DOHH2 (cell line): ENCODE results near the gene BCL2L11.

Experiments
- H3F3A ChIP-seq: fragments of 200-600 bp; sonication (generic), shearing (Covaris generic); 2 replicates; pipeline ENCODE4 v1.6.0; 2016; ENCODE audit warnings: antibody characterized with exemption, mild to moderate bottlenecking; ENCODE audit not compliant: control insufficient read depth, insufficient read depth
- H3K27ac ChIP-seq: fragments of 200-600 bp; sonication (generic); 2 replicates; pipeline ENCODE4 v1.5.1; 2014; ENCODE audit warnings: low read depth, mild to moderate bottlenecking, low read length, moderate library complexity
- H3K27me3 ChIP-seq: fragments of 200-600 bp; sonication (generic); 2 replicates; pipeline ENCODE4 v1.6.1; 2014; ENCODE audit warnings: mild to moderate bottlenecking, low read length, mixed read lengths; ENCODE audit not compliant: control insufficient read depth
- H3K36me3 ChIP-seq: fragments of 200-600 bp; sonication (generic); 2 replicates; pipeline ENCODE4 v1.6.1; 2014; ENCODE audit warnings: mild to moderate bottlenecking, low read length, moderate library complexity, mixed read lengths; ENCODE audit not compliant: control insufficient read depth
- H3K4me1 ChIP-seq: fragments of 200-600 bp; sonication (generic); 2 replicates; pipeline ENCODE4 v1.6.1; 2014; ENCODE audit warnings: mild to moderate bottlenecking, low read length, mixed read lengths; ENCODE audit not compliant: control insufficient read depth
- H3K4me2 ChIP-seq: fragments of 200-600 bp; sonication (generic); 2 replicates; pipeline ENCODE4 v1.6.0; 2014; ENCODE audit warnings: mild to moderate bottlenecking, low read length, moderate library complexity
- H3K4me3 ChIP-seq: fragments of 200-600 bp; sonication (generic); 2 replicates; pipeline ENCODE4 v1.5.1; 2014; ENCODE audit warnings: mild to moderate bottlenecking, low read length, mixed read lengths
- H3K79me2 ChIP-seq: fragments of 200-600 bp; sonication (generic); 2 replicates; pipeline ENCODE4 v1.6.1; 2014; ENCODE audit warnings: mild to moderate bottlenecking, low read length, mixed read lengths; ENCODE audit not compliant: control insufficient read depth
- H3K9me2 ChIP-seq: fragments of 200-600 bp; sonication (generic); replicated peaks from 2 replicates; pipeline ENCODE4 v1.6.1; 2014; ENCODE audit warnings: mild to moderate bottlenecking, low read length, mixed read lengths; ENCODE audit not compliant: control insufficient read depth
- H3K9me3 ChIP-seq: fragments of 200-600 bp; sonication (generic); 2 replicates; pipeline ENCODE4 v1.6.1; 2014; ENCODE audit warnings: antibody characterized with exemption, low read length, mixed read lengths; ENCODE audit not compliant: control insufficient read depth, insufficient read depth
- H4K20me1 ChIP-seq: fragments of 200-600 bp; sonication (generic); 2 replicates; pipeline ENCODE4 v1.6.0; 2014; ENCODE audit warnings: low read depth, mild to moderate bottlenecking, antibody characterized with exemption, low read length, moderate library complexity; ENCODE audit not compliant: control insufficient read depth, insufficient read depth
- EZH2phosphoT487 ChIP-seq: fragments of 200-600 bp; sonication (generic); IDR thresholded peaks from 2 replicates; pipeline ENCODE4 v1.6.1; 2017; ENCODE audit warnings: borderline replicate concordance, mild to moderate bottlenecking, antibody characterized with exemption, low read length, moderate library complexity, mixed read lengths
- TF ChIP-seq, protein P1 (sequence below): fragments of 200-600 bp; sonication (generic); IDR thresholded peaks from one replicate; pipeline ENCODE4 v1.5.1; 2014; ENCODE audit warnings: antibody characterized with exemption, mild to moderate bottlenecking, low read depth, low read length; ENCODE audit not compliant: poor library complexity, severe bottlenecking

BCL2L11 gene

DNA sequence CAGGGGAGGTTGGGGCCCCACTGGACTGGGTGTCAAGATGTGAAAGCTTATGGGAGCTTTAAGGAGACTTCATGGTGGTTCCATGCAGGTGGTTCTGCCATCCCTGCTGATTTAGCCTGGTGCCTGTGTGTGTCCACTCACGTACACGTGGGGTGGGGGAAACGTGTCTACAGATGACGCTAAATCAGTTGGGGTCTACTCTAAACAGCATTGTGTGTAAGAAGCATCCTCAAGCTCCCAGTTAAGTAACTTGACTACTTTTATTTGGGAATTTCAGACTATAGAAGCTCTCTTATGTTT is 47.1 kb downstream of the BCL2L11 start:
- H3K9me2 ChIP-seq, result no peaks in the 10 kb centered on the region
- H4K20me1 ChIP-seq, result no peaks in the 10 kb centered on the region; the same call in 1 of the 2 replicates
- H3K4me2 ChIP-seq, result no peak overlapping the region
- H3K36me3 ChIP-seq, result peaks cover 49% of the 10 kb centered on the region
- H3K9me3 ChIP-seq, result no peaks in the 10 kb centered on the region
- H3K27me3 ChIP-seq, result no peaks in the 10 kb centered on the region
- peaks cover 11% of the 10 kb centered on the region; the same call in 1 of the 2 replicates for H3F3A ChIP-seq
- peaks cover 26% of the 10 kb centered on the region for H3K4me1 ChIP-seq
- H3K79me2 ChIP-seq, result 0 out of 2 replicates have a peak, but pooled peaks cover 2% of the 10 kb centered on the region
- TF ChIP-seq EZH2phosphoT487, result no peak
- TF ChIP-seq, protein P1, sequence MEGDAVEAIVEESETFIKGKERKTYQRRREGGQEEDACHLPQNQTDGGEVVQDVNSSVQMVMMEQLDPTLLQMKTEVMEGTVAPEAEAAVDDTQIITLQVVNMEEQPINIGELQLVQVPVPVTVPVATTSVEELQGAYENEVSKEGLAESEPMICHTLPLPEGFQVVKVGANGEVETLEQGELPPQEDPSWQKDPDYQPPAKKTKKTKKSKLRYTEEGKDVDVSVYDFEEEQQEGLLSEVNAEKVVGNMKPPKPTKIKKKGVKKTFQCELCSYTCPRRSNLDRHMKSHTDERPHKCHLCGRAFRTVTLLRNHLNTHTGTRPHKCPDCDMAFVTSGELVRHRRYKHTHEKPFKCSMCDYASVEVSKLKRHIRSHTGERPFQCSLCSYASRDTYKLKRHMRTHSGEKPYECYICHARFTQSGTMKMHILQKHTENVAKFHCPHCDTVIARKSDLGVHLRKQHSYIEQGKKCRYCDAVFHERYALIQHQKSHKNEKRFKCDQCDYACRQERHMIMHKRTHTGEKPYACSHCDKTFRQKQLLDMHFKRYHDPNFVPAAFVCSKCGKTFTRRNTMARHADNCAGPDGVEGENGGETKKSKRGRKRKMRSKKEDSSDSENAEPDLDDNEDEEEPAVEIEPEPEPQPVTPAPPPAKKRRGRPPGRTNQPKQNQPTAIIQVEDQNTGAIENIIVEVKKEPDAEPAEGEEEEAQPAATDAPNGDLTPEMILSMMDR, result no peak
- no peak overlapping the region for H3K27ac ChIP-seq
- no peak overlapping the region for H3K4me3 ChIP-seq

GRCh38 chr2:111168528-111169239 is 48.0 kb downstream of the BCL2L11 start:
- no peaks in the 10 kb centered on the region for H3K9me2 ChIP-seq
- peaks cover 11% of the 10 kb centered on the region; the same call in 1 of the 2 replicates for H3F3A ChIP-seq
- H3K4me1 ChIP-seq, result peaks cover 26% of the 10 kb centered on the region
- H3K36me3 ChIP-seq, result peaks cover 40% of the 10 kb centered on the region
- no peak overlapping the region for H3K4me3 ChIP-seq
- H3K27me3 ChIP-seq, result no peaks in the 10 kb centered on the region
- TF ChIP-seq, protein P1, result no peak
- TF ChIP-seq EZH2phosphoT487, result no peak
- H3K4me2 ChIP-seq, result no peak overlapping the region
- no peaks in the 10 kb centered on the region for H3K79me2 ChIP-seq
- H3K27ac ChIP-seq, result no peak overlapping the region
- H4K20me1 ChIP-seq, result no peaks in the 10 kb centered on the region; the same call in 1 of the 2 replicates
- no peaks in the 10 kb centered on the region for H3K9me3 ChIP-seq

- Histone ChIP-seq H3K4me1 (peaks cover 26% of the 10 kb centered on the region), H3K4me2 (no peak overlapping the region), H3K27me3 (no peaks in the 10 kb centered on the region), H3K27ac (no peak overlapping the region), H3K9me3 (no peaks in the 10 kb centered on the region), H3K79me2 (no peaks in the 10 kb centered on the region), H3K36me3 (peaks cover 34% of the 10 kb centered on the region), H3F3A (peaks cover 11% of the 10 kb centered on the region; the same call in 1 of the 2 replicates), H4K20me1 (no peaks in the 10 kb centered on the region; the same call in 1 of the 2 replicates), H3K9me2 (no peaks in the 10 kb centered on the region), H3K4me3 (no peak overlapping the region)
- TF ChIP-seq, protein P1, result no peak
Observed at GRCh38 chr2:111169268-111169667, 48.6 kb downstream of the BCL2L11 start.
